NT2/D1 (cell line): ENCODE results near the gene CBX1.

ENCODE experiments used
- DNase-seq: peaks from one replicate; pipeline ENCODE4 v3.0.0-alpha.2; 2011; ENCODE audit warnings: low read depth, low spot score
- H3K27me3 ChIP-seq: 2 replicates; pipeline ENCODE4 v1.6.0; 2011; ENCODE audit warnings: mild to moderate bottlenecking; ENCODE audit not compliant: insufficient read length, insufficient read depth
- H3K36me3 ChIP-seq: 2 replicates; pipeline ENCODE4 v1.6.1; 2011; ENCODE audit warnings: mild to moderate bottlenecking, low read length, mixed read lengths; ENCODE audit not compliant: insufficient read depth, insufficient read length
- H3K4me1 ChIP-seq: 2 replicates; pipeline ENCODE4 v1.5.1; 2011; ENCODE audit not compliant: insufficient read depth, insufficient read length
- H3K4me3 ChIP-seq: 2 replicates; pipeline ENCODE4 v1.5.1; 2011; ENCODE audit warnings: low read depth; ENCODE audit not compliant: insufficient read length
- H3K9ac ChIP-seq: 2 replicates; pipeline ENCODE4 v1.6.0; 2011; ENCODE audit warnings: low read depth; ENCODE audit not compliant: insufficient read length
- H3K9me3 ChIP-seq: 2 replicates; pipeline ENCODE4 v1.5.1; 2011; ENCODE audit warnings: mild to moderate bottlenecking, low read length; ENCODE audit not compliant: insufficient read depth
- SUZ12 ChIP-seq: IDR thresholded peaks from 2 replicates; pipeline ENCODE4 v1.6.1; 2011; ENCODE audit not compliant: insufficient read length, insufficient read depth; ENCODE audit errors: extremely low read depth
- YY1 ChIP-seq: IDR thresholded peaks from 2 replicates; pipeline ENCODE4 v1.6.1; 2011; ENCODE audit not compliant: insufficient read length, insufficient read depth
- ZNF274 ChIP-seq: IDR thresholded peaks from 2 replicates; pipeline ENCODE4 v1.6.1; 2011; ENCODE audit warnings: mild to moderate bottlenecking, low read depth, low read length

The CBX1 gene

GRCh38 chr17:48129981-48130380, 28.7 kb upstream of the CBX1 start:
- TF ChIP-seq ZNF274 (no peak), SUZ12 (no peak), YY1 (no peak)
- Histone ChIP-seq H3K27me3 (no peaks in the 10 kb centered on the region), H3K9me3 (no peaks in the 10 kb centered on the region), H3K4me1 (peaks cover 11% of the 10 kb centered on the region), H3K4me3 (no peak overlapping the region), H3K36me3 (peaks cover 2% of the 10 kb centered on the region), H3K9ac (peak overlapping the region; percentile 6)
- DNase-seq, result no peak

- Histone ChIP-seq H3K9ac (no peak overlapping the region), H3K4me1 (peaks cover 8% of the 10 kb centered on the region), H3K36me3 (peaks cover 8% of the 10 kb centered on the region), H3K27me3 (no peaks in the 10 kb centered on the region), H3K9me3 (no peaks in the 10 kb centered on the region), H3K4me3 (no peak overlapping the region)
- no peak for DNase-seq
- TF ChIP-seq ZNF274 (no peak), YY1 (no peak), SUZ12 (no peak)
These were observed 27.1 kb upstream of the CBX1 start for GRCh38 chr17:48128400-48128799.

GRCh38 chr17:48127371-48128051, 26.2 kb upstream of the CBX1 start:
- H3K4me3 ChIP-seq, result no peak overlapping the region
- DNase-seq, result no peak
- TF ChIP-seq SUZ12 (no peak), ZNF274 (no peak), YY1 (no peak)
- no peaks in the 10 kb centered on the region for H3K27me3 ChIP-seq
- no peak overlapping the region for H3K9ac ChIP-seq
- peaks cover 8% of the 10 kb centered on the region for H3K4me1 ChIP-seq
- H3K9me3 ChIP-seq, result no peaks in the 10 kb centered on the region
- H3K36me3 ChIP-seq, result peaks cover 16% of the 10 kb centered on the region

GRCh38 chr17:48126532-48126850, 25.2 kb upstream of the CBX1 start:
- Histone ChIP-seq H3K9me3 (no peaks in the 10 kb centered on the region), H3K9ac (no peak overlapping the region), H3K27me3 (no peaks in the 10 kb centered on the region), H3K4me3 (no peak overlapping the region), H3K36me3 (peaks cover 27% of the 10 kb centered on the region), H3K4me1 (peaks cover 8% of the 10 kb centered on the region)
- no peak for TF ChIP-seq SUZ12
- no peak for TF ChIP-seq ZNF274
- TF ChIP-seq YY1, result no peak
- DNase-seq, result no peak

- TF ChIP-seq ZNF274 (no peak), YY1 (no peak), SUZ12 (no peak)
- Histone ChIP-seq H3K36me3 (peaks cover 32% of the 10 kb centered on the region), H3K9me3 (no peaks in the 10 kb centered on the region), H3K4me1 (peaks cover 8% of the 10 kb centered on the region), H3K4me3 (no peak overlapping the region), H3K27me3 (no peaks in the 10 kb centered on the region), H3K9ac (no peak overlapping the region)
- DNase-seq, result no peak
These were observed 24.7 kb upstream of the CBX1 start for GRCh38 chr17:48125829-48126531.

- H3K9ac ChIP-seq, result no peak overlapping the region
- no peaks in the 10 kb centered on the region for H3K27me3 ChIP-seq
- H3K9me3 ChIP-seq, result no peaks in the 10 kb centered on the region
- H3K36me3 ChIP-seq, result peaks cover 40% of the 10 kb centered on the region
- H3K4me3 ChIP-seq, result no peak overlapping the region
- H3K4me1 ChIP-seq, result peaks cover 8% of the 10 kb centered on the region
- TF ChIP-seq SUZ12 (no peak), ZNF274 (no peak), YY1 (no peak)
- DNase-seq, result no peak
These were observed 22.6 kb upstream of the CBX1 start for GRCh38 chr17:48123776-48124388.

- H3K36me3 ChIP-seq, result peaks cover 46% of the 10 kb centered on the region
- no peak overlapping the region for H3K9ac ChIP-seq
- H3K4me1 ChIP-seq, result peaks cover 8% of the 10 kb centered on the region
- no peaks in the 10 kb centered on the region for H3K9me3 ChIP-seq
- TF ChIP-seq SUZ12, result no peak
- no peak for TF ChIP-seq YY1
- TF ChIP-seq ZNF274, result no peak
- H3K27me3 ChIP-seq, result no peaks in the 10 kb centered on the region
- no peak for DNase-seq
- no peak overlapping the region for H3K4me3 ChIP-seq
These were observed 21.8 kb upstream of the CBX1 start for GRCh38 chr17:48123111-48123510.
